Hypothalamus (tissue), 51 donors: ENCODE results near the gene ECE2.
A peak's percentile ranks its signal among the peaks of the same experiment; 100 is the strongest.

Source experiments
- DNase-seq, 51 donors: peaks; one replicate each; lab custom pipeline; 2025; lab: John Stamatoyannopoulos, UW

Gene ECE2

GRCh38 chr3:184333700-184334099, 57.9 kb downstream of the ECE2 start:
- DNase-seq: no peak

DNA sequence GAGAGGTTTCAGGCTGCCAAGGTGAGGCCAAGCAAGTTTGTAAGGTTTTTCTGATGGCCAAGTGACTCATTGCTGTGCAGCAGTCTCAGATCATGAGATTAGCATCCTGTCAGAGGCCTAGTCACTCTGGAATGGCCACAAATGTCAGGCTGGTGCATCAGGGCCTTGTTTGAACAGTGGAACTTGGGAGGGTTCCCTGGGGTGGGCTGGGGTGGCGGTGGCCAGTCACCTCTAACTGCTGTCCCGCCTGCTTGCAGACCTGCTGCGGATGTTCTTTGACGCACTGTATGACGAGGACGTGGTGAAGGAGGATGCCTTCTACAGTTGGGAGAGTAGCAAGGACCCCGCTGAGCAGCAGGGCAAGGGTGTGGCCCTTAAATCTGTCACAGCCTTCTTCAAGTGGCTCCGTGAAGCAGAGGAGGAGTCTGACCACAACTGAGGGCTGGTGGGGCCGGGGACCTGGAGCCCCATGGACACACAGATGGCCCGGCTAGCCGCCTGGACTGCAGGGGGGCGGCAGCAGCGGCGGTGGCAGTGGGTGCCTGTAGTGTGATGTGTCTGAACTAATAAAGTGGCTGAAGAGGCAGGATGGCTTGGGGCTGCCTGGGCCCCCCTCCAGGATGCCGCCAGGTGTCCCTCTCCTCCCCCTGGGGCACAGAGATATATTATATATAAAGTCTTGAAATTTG, 58.8 kb downstream of the ECE2 start:
- no peak for DNase-seq

- DNase-seq: no peak
These were observed 59.5 kb downstream of the ECE2 start for GRCh38 chr3:184335291-184335660.

GRCh38 chr3:184335661-184336546, 60.1 kb downstream of the ECE2 start:
- DNase-seq: peak in 50 of 51 donors; percentile 48 to 93 (median 82)

GRCh38 chr3:184336547-184337398, 61.0 kb downstream of the ECE2 start:
- DNase-seq: peak in 28 of 51 donors; percentile 4 to 81 (median 54)

DNA sequence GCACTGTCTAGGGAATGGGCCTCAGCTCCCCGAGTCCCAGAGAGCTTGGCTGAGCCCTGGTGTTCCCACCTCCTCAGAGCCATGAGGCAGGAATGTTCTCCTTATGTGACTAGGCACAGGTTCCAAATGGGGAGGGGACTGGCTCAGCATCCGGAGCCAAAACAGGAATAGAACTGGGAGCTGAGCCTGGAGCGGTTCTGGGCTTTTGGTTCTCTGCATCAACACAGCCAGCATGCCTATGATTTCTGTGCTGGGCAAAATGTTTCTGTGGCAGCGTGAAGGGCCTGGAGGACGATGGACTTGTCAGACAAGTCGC, 61.5 kb downstream of the ECE2 start, which contains the start of gene FAM131A:
TSS of gene FAM131A (plus strand) at position 202 of the 316 bp plus-strand sequence. CDS start at position 233, 31 bp downstream.
- DNase-seq: peak in 33 of 51 donors; percentile 23 to 80 (median 56)

DNA sequence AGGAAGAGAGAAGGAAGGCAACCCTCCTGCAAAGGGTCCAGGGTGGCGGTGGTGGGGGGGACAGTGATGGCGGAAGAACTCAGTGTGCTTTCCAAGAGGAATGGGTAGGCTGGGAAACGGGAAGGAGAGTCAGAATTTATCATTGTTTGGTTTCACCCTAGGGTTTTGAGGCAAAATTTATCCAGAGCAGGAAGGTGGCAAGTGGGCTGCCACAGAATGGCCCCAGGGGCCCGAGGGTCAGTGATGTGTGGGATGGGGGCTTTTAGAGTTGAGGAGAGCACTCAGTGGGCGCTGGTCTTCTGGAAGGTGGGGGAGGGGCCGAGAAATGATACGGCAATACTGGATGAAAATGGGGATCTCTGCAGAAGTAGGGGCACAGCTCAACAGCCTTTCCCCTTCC, 62.2 kb downstream of the ECE2 start:
- DNase-seq: no peak

DNA sequence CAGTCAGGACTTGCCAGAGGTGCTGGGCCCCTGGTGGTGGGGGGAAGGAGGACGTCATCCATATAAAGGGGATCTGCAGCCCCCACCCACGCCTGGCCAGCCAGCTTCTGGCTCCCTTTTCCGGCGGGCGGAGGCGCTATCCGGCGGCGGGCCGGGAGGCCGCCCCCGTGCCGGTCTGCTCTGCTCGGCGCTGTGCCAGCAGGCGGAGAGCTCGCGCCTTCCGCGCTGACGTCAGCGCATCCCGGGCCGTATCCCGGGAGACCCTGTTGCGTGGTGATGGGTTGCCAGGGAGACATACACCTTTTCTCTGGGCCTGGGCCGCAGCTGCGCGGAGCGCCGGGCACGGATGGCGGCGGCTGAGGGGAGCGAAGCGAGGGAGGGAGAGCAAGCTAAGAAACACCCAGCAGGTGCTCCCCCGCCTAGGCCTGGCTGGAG, 62.7 kb downstream of the ECE2 start:
- DNase-seq: peak; percentile 20 to 91 (median 82)

- DNase-seq: peak in 2 of 51 donors; percentile 52 to 59
These were observed 63.2 kb downstream of the ECE2 start for GRCh38 chr3:184339001-184339400.

DNA sequence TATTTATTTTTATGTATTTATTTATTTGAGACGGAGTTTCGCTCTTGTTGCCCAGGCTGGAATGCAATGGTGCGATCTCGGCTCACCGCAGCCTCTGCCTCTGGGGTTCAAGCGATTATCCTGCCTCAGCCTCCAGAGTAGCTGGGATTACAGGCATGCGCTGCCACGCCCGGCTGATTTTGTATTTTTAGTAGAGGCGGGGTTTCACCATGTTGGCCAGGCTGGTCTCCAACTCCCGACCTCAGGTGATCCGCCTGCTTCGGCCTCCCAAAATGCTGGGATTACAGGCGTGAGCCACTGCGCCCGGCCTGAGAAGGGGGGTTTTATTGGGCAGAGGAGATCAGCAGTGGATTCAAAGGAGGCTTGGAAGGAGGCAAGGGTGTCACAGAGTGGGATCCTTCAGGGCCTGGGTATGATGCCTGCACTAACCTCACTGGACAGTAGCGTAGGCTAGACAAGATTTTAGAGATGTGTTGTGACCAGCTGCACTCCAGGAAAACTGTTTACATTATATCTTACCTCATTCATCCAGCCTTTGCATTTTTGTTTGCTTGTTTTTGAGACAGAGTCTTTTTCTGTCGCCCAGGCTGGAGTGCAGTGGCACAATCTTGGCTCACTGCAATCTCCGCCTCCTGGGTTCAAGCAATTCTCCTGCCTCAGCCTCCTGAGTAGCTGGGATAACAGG, 63.8 kb downstream of the ECE2 start:
- DNase-seq: peak in 1 of 51 donors; percentile 12

DNA sequence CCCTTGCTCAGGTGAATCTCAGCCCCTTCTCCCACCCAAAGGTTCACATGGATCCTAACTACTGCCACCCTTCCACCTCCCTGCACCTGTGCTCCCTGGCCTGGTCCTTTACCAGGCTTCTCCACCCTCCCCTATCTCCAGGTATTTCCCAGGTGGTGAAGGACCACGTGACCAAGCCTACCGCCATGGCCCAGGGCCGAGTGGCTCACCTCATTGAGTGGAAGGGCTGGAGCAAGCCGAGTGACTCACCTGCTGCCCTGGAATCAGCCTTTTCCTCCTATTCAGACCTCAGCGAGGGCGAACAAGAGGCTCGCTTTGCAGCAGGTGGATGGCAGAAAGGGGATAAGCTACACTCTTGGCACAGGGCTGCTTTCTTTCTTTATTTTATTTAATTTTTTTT, 66.1 kb downstream of the ECE2 start:
- DNase-seq: no peak
